Transverse colon (tissue), 4 donors: ENCODE data around the gene MRPL20.

Experiments used
- EP300 ChIP-seq: sonication (generic); formaldehyde crosslinking; IDR thresholded peaks from one replicate; pipeline ENCODE4 v1.6.1; 2017; ENCODE audit warnings: antibody characterized with exemption, low read depth
- POLR2A ChIP-seq: fragments of 450-650 bp; IDR thresholded peaks from one replicate; pipeline ENCODE4 v1.6.1; 2016; ENCODE audit warnings: antibody characterized with exemption, mild to moderate bottlenecking, moderate library complexity
- POLR2AphosphoS5 ChIP-seq, 3 donors: sonication (generic); formaldehyde crosslinking; IDR thresholded peaks; one replicate each; pipeline ENCODE4 v1.6.1; 2016; ENCODE audit warnings: antibody characterized with exemption in 3 of 3
- TF ChIP-seq, protein P1 (sequence below), 5 experiments: fragments of 200-600 bp in 3 of 5; fragments of 450-650 bp in 2 of 5; sonication (generic) in 3 of 5; IDR thresholded peaks; 1 replicate in 2 of 5; 2 replicates in 3 of 5; pipeline ENCODE4 v1.5.1; 2016 to 2017; ENCODE audit warnings: antibody characterized with exemption in 5 of 5, inconsistent platforms in 3 of 5, mild to moderate bottlenecking in 2 of 5, moderate library complexity in 1 of 5

DNA sequence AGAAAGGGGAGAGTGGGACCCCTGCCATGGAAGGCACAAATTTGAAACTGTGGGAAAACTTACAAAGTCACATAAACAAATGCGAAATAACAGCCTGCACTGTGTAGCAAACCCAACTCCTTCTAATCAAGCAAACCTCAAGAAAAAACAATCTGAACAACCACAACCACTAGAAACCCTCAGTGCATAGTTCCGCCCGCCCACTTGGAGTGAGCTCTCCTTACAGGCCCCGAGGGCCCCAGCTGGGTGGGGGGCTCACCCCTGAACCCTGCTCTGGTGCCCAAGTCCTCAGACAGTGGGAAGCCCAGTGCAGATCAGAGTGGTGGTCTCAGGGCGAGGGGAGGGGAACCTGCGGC, 47.8 kb downstream of the MRPL20 start:
- TF ChIP-seq, protein P1, sequence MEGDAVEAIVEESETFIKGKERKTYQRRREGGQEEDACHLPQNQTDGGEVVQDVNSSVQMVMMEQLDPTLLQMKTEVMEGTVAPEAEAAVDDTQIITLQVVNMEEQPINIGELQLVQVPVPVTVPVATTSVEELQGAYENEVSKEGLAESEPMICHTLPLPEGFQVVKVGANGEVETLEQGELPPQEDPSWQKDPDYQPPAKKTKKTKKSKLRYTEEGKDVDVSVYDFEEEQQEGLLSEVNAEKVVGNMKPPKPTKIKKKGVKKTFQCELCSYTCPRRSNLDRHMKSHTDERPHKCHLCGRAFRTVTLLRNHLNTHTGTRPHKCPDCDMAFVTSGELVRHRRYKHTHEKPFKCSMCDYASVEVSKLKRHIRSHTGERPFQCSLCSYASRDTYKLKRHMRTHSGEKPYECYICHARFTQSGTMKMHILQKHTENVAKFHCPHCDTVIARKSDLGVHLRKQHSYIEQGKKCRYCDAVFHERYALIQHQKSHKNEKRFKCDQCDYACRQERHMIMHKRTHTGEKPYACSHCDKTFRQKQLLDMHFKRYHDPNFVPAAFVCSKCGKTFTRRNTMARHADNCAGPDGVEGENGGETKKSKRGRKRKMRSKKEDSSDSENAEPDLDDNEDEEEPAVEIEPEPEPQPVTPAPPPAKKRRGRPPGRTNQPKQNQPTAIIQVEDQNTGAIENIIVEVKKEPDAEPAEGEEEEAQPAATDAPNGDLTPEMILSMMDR (IDR thresholded peaks at IDR 0.05): no peak
- TF ChIP-seq POLR2A (no peak), POLR2AphosphoS5 (IDR thresholded peaks at IDR 0.05) (no peak), EP300 (no peak)
